HepG2 (cell line): Measurements from ENCODE around the gene PAQR5. TPM values are rescaled to one million over a fixed set of nuclear protein-coding genes. Genes with fewer than 3 reads are reported as not detected.

ENCODE experiments used
- ATAC-seq: fragments of 200-7000 bp; cut with Tn5 transposase; 3 replicates; pipeline ENCODE4 v1.9.1; 2020; ENCODE audit warnings: mild to moderate bottlenecking, moderate library complexity
- BruUV-seq: library from RNA; stranded (reverse); fragments of 400-500 nt; replicated peaks from 2 replicates; lab custom pipeline; 2021; lab: Mats Ljungman, UMichigan
- CTCF ChIA-PET: fragments of 300-600 bp; formaldehyde crosslinking; extraction: SDS; loops from one replicate; lab custom pipeline; 2021; ENCODE audit warnings: low total read pairs, inconsistent platforms, low intra/inter-chr PET ratio; lab: Yijun Ruan, JAX
- POLR2A ChIA-PET: fragments of 350-600 bp; sonication (Branson Sonifier 250); formaldehyde crosslinking; loops from one replicate; lab custom pipeline; 2020; ENCODE audit warnings: antibody characterized with exemption, inconsistent platforms; lab: Yijun Ruan, JAX
- DNase-seq: peaks from one replicate; pipeline ENCODE4 v3.0.0-alpha.2; 2015; ENCODE audit warnings: low spot score
- FAIRE-seq: peaks from 3 replicates; lab custom pipeline; 2011; peaks lifted over from hg19 to GRCh38; lab: Jason Lieb, UNC
- H2AFZ ChIP-seq: one replicate; pipeline ENCODE4 v1.6.1; 2011; ENCODE audit warnings: low read length, inconsistent platforms
- H3K27ac ChIP-seq: fragments of 300-600 bp; 3 replicates; pipeline ENCODE4 v1.8.0; 2011; ENCODE audit warnings: mixed run types, mild to moderate bottlenecking, mixed read lengths, low read length, inconsistent platforms; ENCODE audit not compliant: insufficient read depth; ENCODE audit errors: extremely low read length
- H3K27me3 ChIP-seq, 2 experiments: fragments of 200-600 bp in 1 of 2; 2 replicates in 1 of 2; 3 replicates in 1 of 2; pipeline versions ENCODE4 v1.6.0 to v1.8.0; 2011; ENCODE audit warnings: low read length in 2 of 2, mild to moderate bottlenecking in 2 of 2, moderate library complexity in 2 of 2, inconsistent platforms in 1 of 2; ENCODE audit not compliant: insufficient read depth in 2 of 2, control insufficient read depth in 1 of 2
- H3K36me3 ChIP-seq, 2 experiments: fragments of 200-600 bp in 1 of 2; replicated peaks in 1 of 2; 2 replicates in 1 of 2; 3 replicates in 1 of 2; pipeline versions ENCODE4 v1.5.1 to v1.8.0; 2011; ENCODE audit warnings: low read length in 2 of 2, inconsistent platforms in 1 of 2; ENCODE audit not compliant: insufficient read depth in 2 of 2, control insufficient read depth in 1 of 2
- H3K4me1 ChIP-seq: 2 replicates; pipeline ENCODE4 v1.5.1; 2012; ENCODE audit warnings: low read length, inconsistent platforms; ENCODE audit not compliant: insufficient read depth
- H3K4me2 ChIP-seq: 2 replicates; pipeline ENCODE4 v1.6.0; 2011; ENCODE audit warnings: low read depth, low read length, inconsistent platforms
- H3K4me3 ChIP-seq, 3 experiments: fragments of 200-600 bp in 1 of 3; sonication (generic), shearing (Covaris generic) in 1 of 3; replicated peaks in 1 of 3; 2 replicates each; pipeline ENCODE4 v1.5.1; 2011 to 2016; ENCODE audit warnings: low read length in 3 of 3, inconsistent platforms in 2 of 3, low read depth in 2 of 3, mild to moderate bottlenecking in 2 of 3, control low read depth in 1 of 3, mixed read lengths in 1 of 3; ENCODE audit not compliant: insufficient read depth in 1 of 3
- H3K79me2 ChIP-seq: one replicate; pipeline ENCODE4 v1.6.1; 2011; ENCODE audit warnings: low read length, inconsistent platforms; ENCODE audit not compliant: insufficient read depth
- H3K9ac ChIP-seq: 2 replicates; pipeline ENCODE4 v1.6.0; 2011; ENCODE audit warnings: mild to moderate bottlenecking, low read depth, low read length, inconsistent platforms; ENCODE audit not compliant: insufficient read depth
- H3K9me3 ChIP-seq: 2 replicates; pipeline ENCODE4 v1.5.1; 2012; ENCODE audit warnings: mild to moderate bottlenecking, low read length
- H4K20me1 ChIP-seq: 2 replicates; pipeline ENCODE4 v1.6.0; 2011; ENCODE audit warnings: inconsistent platforms, mild to moderate bottlenecking, low read length, moderate library complexity; ENCODE audit not compliant: insufficient read depth
- CTCF ChIP-seq: sonication (generic); formaldehyde crosslinking; IDR thresholded peaks from 2 replicates; pipeline ENCODE4 v1.5.0; 2020; ENCODE audit warnings: mild to moderate bottlenecking, missing genetic modification reagents, moderate library complexity
- DMTF1 ChIP-seq: sonication (generic); formaldehyde crosslinking; IDR thresholded peaks from 2 replicates; pipeline ENCODE4 v1.4.0; 2020; ENCODE audit warnings: mild to moderate bottlenecking, missing genetic modification reagents
- E2F5 ChIP-seq: sonication (generic); formaldehyde crosslinking; conservative IDR thresholded peaks from 2 replicates; pipeline ENCODE4 v1.4.0; 2020; ENCODE audit warnings: missing genetic modification reagents
- EHMT2 ChIP-seq: fragments of 200-600 bp; sonication (generic); IDR thresholded peaks from 2 replicates; pipeline ENCODE4 v1.7.0; 2017; ENCODE audit warnings: antibody characterized with exemption, low read depth, low read length, borderline replicate concordance
- FOXM1 ChIP-seq: sonication (generic); formaldehyde crosslinking; IDR thresholded peaks from 2 replicates; pipeline ENCODE4 v1.5.0; 2020; ENCODE audit warnings: missing genetic modification reagents
- GTF2F1 ChIP-seq: fragments of 150-350 bp; IDR thresholded peaks from 2 replicates; pipeline ENCODE4 v1.6.1; 2014; ENCODE audit warnings: low read length
- MAFF ChIP-seq: IDR thresholded peaks from 2 replicates; pipeline ENCODE4 v1.6.1; 2011; ENCODE audit warnings: low read depth, low read length, improper control_type of control experiment
- MED8 ChIP-seq: sonication (generic); formaldehyde crosslinking; IDR thresholded peaks from 2 replicates; pipeline ENCODE4 v1.8.1; 2023; ENCODE audit warnings: mild to moderate bottlenecking, missing genetic modification reagents; ENCODE audit not compliant: insufficient replicate concordance
- MTA3 ChIP-seq: sonication (generic); formaldehyde crosslinking; IDR thresholded peaks from 2 replicates; pipeline ENCODE4 v1.4.0; 2020; ENCODE audit warnings: missing genetic modification reagents
- NR1H2 ChIP-seq: sonication (generic); formaldehyde crosslinking; IDR thresholded peaks from 2 replicates; pipeline ENCODE4 v1.8.1; 2022; ENCODE audit warnings: low read depth, missing genetic modification reagents, borderline replicate concordance
- RFX5 ChIP-seq: IDR thresholded peaks from 2 replicates; pipeline ENCODE4 v1.6.1; 2011; ENCODE audit warnings: low read depth, low read length, improper control_type of control experiment
- STAG1 ChIP-seq: sonication (generic); formaldehyde crosslinking; IDR thresholded peaks from 2 replicates; pipeline ENCODE4 v1.4.0; 2020; ENCODE audit warnings: missing genetic modification reagents
- ZNF124 ChIP-seq: sonication (generic); formaldehyde crosslinking; IDR thresholded peaks from 2 replicates; pipeline ENCODE4 v1.4.0; 2020; ENCODE audit warnings: missing genetic modification reagents
- ZNF251 ChIP-seq: sonication (generic); formaldehyde crosslinking; IDR thresholded peaks from 2 replicates; pipeline ENCODE4 v1.9.0; 2021; ENCODE audit warnings: mild to moderate bottlenecking, missing genetic modification reagents
- ZNF460 ChIP-seq: sonication (generic); formaldehyde crosslinking; IDR thresholded peaks from 2 replicates; pipeline ENCODE4 v1.5.1; 2020; ENCODE audit warnings: missing genetic modification reagents, mild to moderate bottlenecking, borderline replicate concordance
- ZNF615 ChIP-seq: sonication (generic); formaldehyde crosslinking; IDR thresholded peaks from 2 replicates; pipeline ENCODE4 v1.5.0; 2020; ENCODE audit warnings: mild to moderate bottlenecking, missing genetic modification reagents, borderline replicate concordance
- WGBS: methylation state at CpG from one replicate; pipeline ENCODE4 v1.1.6; 2017; ENCODE audit warnings: low lambda C conversion rate; 5-methylcytosine and 5-hydroxymethylcytosine counted together
- in situ Hi-C: cut with HindIII; loops from 2 replicates; pipeline ENCODE4 v1.10.0; 2017; ENCODE audit warnings: low pct_unique_long_range_greater_than_20kb; ENCODE audit not compliant: extremely low pct_ligation_motif_present
- intact Hi-C: fragments of 100-400 bp; cut with micrococcal nuclease; formaldehyde crosslinking; loops from one replicate; pipeline ENCODE4 v1.10.0; 2022; ENCODE audit not compliant: unreplicated experiment
- polyA plus RNA-seq, 8 experiments: library from polyadenylated mRNA; depleted of rRNA in 3 of 8; stranded (reverse) in 7 of 8; unstranded in 1 of 8; fragments of >200 nt; fragmentation: Illumina TruSeq in 4 of 8; extraction: Trizol in 4 of 8; gene quantifications; 2 replicates each; pipeline versions ENCODE4 v1.2.1 to v1.2.3, GENCODE V29; 2011 to 2016; ENCODE audit warnings: low read depth in 4 of 8, missing spikeins in 1 of 8, mixed read lengths in 1 of 8; ENCODE audit not compliant: insufficient read depth in 1 of 8
- total RNA-seq, 5 experiments: library from RNA; depleted of rRNA; stranded (reverse); fragments of >200 nt; fragmentation: Illumina TruSeq; extraction: Trizol; gene quantifications; 2 replicates each; pipeline ENCODE4 v1.2.3, GENCODE V29; 2016; ENCODE audit warnings: low read depth in 1 of 5

PAQR5 gene
- total and polyA plus RNA-seq, 2 of the 13 experiments (the other 11 are each of a cell fraction or from before 2014, with no cell fraction given) = 0.53 to 1.3 TPM

GRCh38 chr15:69421498-69421897 lies 122.8 kb downstream of the PAQR5 start:
- in situ Hi-C loops (no loop called here), intact Hi-C loops (no loop called here)
- H3K27ac ChIP-seq = no peak overlapping the region
- peaks cover 6% of the 10 kb centered on the region; the same call in 1 of the 2 replicates for H3K4me1 ChIP-seq
- no peak for FAIRE-seq
- CTCF ChIA-PET = no interaction called here
- H2AFZ ChIP-seq = no peak overlapping the region
- no peak overlapping the region for H3K4me3 ChIP-seq
- no TSS peak for BruUV-seq
- TF ChIP-seq ZNF615 (CRISPR knock-in tag) = no peak
- no peak for TF ChIP-seq NR1H2
- TF ChIP-seq ZNF460 (CRISPR knock-in tag) = no peak
- no peak for TF ChIP-seq MAFF
- TF ChIP-seq FOXM1 (CRISPR knock-in tag) = no peak
- TF ChIP-seq E2F5 (CRISPR knock-in tag) = no peak
- no peaks in the 10 kb centered on the region for H3K27me3 ChIP-seq
- peaks cover 7% of the 10 kb centered on the region for H3K79me2 ChIP-seq
- H3K9ac ChIP-seq = no peak overlapping the region
- no peak for ATAC-seq
- POLR2A ChIA-PET = no interaction called here
- no peaks in the 10 kb centered on the region for H4K20me1 ChIP-seq
- no peak overlapping the region for H3K4me2 ChIP-seq
- DNase-seq = no peak
- H3K36me3 ChIP-seq = peaks cover 9 to 63% of the 10 kb centered on the region in 2 experiments
- H3K9me3 ChIP-seq = no peaks in the 10 kb centered on the region

- WGBS = 94% methylated on average over 4 of the region's 4 CpGs
- Histone ChIP-seq H3K27me3 (no peaks in the 10 kb centered on the region), H3K9me3 (no peaks in the 10 kb centered on the region), H3K36me3 (peaks cover 10 to 64% of the 10 kb centered on the region in 2 experiments), H3K4me2 (no peak overlapping the region), H2AFZ (no peak overlapping the region), H3K9ac (no peak overlapping the region), H3K79me2 (peaks cover 3% of the 10 kb centered on the region), H3K4me1 (peaks cover under 1% of the 10 kb centered on the region; the same call in 1 of the 2 replicates), H3K27ac (no peak overlapping the region), H3K4me3 (no peak overlapping the region), H4K20me1 (no peaks in the 10 kb centered on the region)
- no peak for FAIRE-seq
- in situ Hi-C loops = no loop called here
- DNase-seq = no peak
- intact Hi-C loops = no loop called here
- no peak for ATAC-seq
- no TSS peak for BruUV-seq
- POLR2A ChIA-PET = no interaction called here
- CTCF ChIA-PET = no interaction called here
- TF ChIP-seq DMTF1 = no peak
- no peak for TF ChIP-seq ZNF251
- TF ChIP-seq CTCF = no peak
- no peak for TF ChIP-seq MED8 (CRISPR knock-in tag)
- TF ChIP-seq STAG1 (CRISPR knock-in tag) = no peak
- no peak for TF ChIP-seq ZNF124 (CRISPR knock-in tag)
- no peak for TF ChIP-seq MTA3 (CRISPR knock-in tag)
- no peak for TF ChIP-seq GTF2F1
- no peak for TF ChIP-seq EHMT2
- TF ChIP-seq RFX5 = no peak
Measured at GRCh38 chr15:69422336-69422895, 123.7 kb downstream of the PAQR5 start.
